ENCODE data around the gene GAGE10.

- TF ChIP-seq CTCF (conservative IDR thresholded peaks at IDR 0.05) (no peak), ZFX (IDR thresholded peaks at IDR 0.05) (no peak)
These were observed at the start of gene GAGE10 for GRCh38 chrX:49303346-49303745.

All from C4-2B (cell line).